ENCODE measurements around the gene LVRN. TPM values are rescaled to one million over a fixed set of nuclear protein-coding genes. Genes with fewer than 3 reads are reported as not detected.

The LVRN gene
- total RNA-seq, 1 experiment from 2014 or later: 1.9 TPM

DNA sequence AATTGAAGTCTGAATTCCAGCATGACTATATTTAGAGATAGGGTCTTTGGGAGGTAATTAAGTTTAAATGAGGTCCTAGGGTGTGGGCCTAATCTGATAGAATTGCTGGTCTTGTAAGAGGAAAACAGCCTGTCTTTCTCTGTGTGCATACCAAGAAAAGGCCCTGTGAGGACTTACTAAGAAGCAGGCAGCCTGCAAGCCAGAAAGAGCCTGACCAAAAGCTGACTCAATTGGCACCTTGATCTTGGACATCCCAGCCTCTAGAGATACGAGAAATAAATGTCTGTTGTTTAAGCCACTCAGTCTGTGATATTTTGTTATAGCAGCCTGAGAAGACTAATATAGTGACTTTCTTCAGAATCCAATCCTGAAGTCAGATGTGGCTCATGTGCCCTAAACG, 84.5 kb downstream of the LVRN start:
- ChIA-PET CTCF (no interaction called here), POLR2A (no interaction called here), RAD21 (ENCODE audit: low non-redundant PET in 1 of 2, low total read pairs in 2 of 2, uncharacterized antibody in 2 of 2, unreplicated experiment in 2 of 2) (no interaction called here)
- Histone ChIP-seq H2AFZ (ENCODE audit: low read depth, low read length, poor library complexity, severe bottlenecking) (no peak overlapping the region), H4K20me1 (ENCODE audit: insufficient read depth) (no peaks in the 10 kb centered on the region), H3K79me2 (ENCODE audit: insufficient read depth, low read length) (no peaks in the 10 kb centered on the region), H3K9ac (ENCODE audit: low read length) (no peak overlapping the region), H3K9me2 (ENCODE audit: insufficient read depth) (no peaks in the 10 kb centered on the region), H3K36me3 (ENCODE audit: control insufficient read depth in 1 of 2, insufficient read depth in 2 of 2, low read length in 2 of 2) (no peaks in the 10 kb centered on the region), H3K4me2 (ENCODE audit: low read length) (peak overlapping the region; percentile 40), H3K9me3 (ENCODE audit: control insufficient read depth in 1 of 2, insufficient read depth in 1 of 2, low read depth in 1 of 2, low read length in 2 of 2) (no peaks in the 10 kb centered on the region), H3K4me1 (ENCODE audit: control insufficient read depth in 1 of 2, insufficient read depth in 2 of 2, low read length in 2 of 2) (peaks cover 24 to 44% of the 10 kb centered on the region in 2 experiments), H3K27me3 (ENCODE audit: insufficient read depth, low read length) (no peaks in the 10 kb centered on the region), H3K4me3 (replicated peaks in 1 of 2; ENCODE audit: low read depth in 1 of 2, low read length in 2 of 2) (0 out of 4 replicates have a peak overlapping the region, but pooled peaks of 1 of the 2 experiments have one; percentile 2), H3K27ac (ENCODE audit: low read depth, low read length) (peak overlapping the region; percentile 36; the same call in 1 of the 2 replicates)
- DNase-seq (ENCODE audit: low read depth, low spot score) (no peak), ATAC-seq (no peak)
- no TSS peak for BruUV-seq (replicated peaks)
- intact Hi-C loops (cut with micrococcal nuclease): loop anchor here (5.0 kb wide), 1 partner anchor 280 kb away; no protein-coding TSS in a partner anchor
- TF ChIP-seq ZNF274 (IDR thresholded peaks at IDR 0.05; ENCODE audit: low read depth, low read length) (no peak), SIN3A (IDR thresholded peaks at IDR 0.05; ENCODE audit: low read depth) (no peak), EZH2phosphoT487 (IDR thresholded peaks at IDR 0.05; ENCODE audit: borderline replicate concordance) (no peak), RAD21 (IDR thresholded peaks at IDR 0.05; ENCODE audit: low read depth) (no peak), SRF (IDR thresholded peaks at IDR 0.05; ENCODE audit: low read depth) (no peak), JUND (IDR thresholded peaks at IDR 0.05) (no peak), EZH2 (IDR thresholded peaks at IDR 0.05) (no peak), ZFX (IDR thresholded peaks at IDR 0.05) (no peak), YY1 (IDR thresholded peaks at IDR 0.05; ENCODE audit: extremely low read depth, insufficient replicate concordance, low read depth, low read length) (no peak)
- TF ChIP-seq, protein P1, sequence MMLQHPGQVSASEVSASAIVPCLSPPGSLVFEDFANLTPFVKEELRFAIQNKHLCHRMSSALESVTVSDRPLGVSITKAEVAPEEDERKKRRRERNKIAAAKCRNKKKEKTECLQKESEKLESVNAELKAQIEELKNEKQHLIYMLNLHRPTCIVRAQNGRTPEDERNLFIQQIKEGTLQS (IDR thresholded peaks at IDR 0.05): no peak
- TF ChIP-seq, protein P2, sequence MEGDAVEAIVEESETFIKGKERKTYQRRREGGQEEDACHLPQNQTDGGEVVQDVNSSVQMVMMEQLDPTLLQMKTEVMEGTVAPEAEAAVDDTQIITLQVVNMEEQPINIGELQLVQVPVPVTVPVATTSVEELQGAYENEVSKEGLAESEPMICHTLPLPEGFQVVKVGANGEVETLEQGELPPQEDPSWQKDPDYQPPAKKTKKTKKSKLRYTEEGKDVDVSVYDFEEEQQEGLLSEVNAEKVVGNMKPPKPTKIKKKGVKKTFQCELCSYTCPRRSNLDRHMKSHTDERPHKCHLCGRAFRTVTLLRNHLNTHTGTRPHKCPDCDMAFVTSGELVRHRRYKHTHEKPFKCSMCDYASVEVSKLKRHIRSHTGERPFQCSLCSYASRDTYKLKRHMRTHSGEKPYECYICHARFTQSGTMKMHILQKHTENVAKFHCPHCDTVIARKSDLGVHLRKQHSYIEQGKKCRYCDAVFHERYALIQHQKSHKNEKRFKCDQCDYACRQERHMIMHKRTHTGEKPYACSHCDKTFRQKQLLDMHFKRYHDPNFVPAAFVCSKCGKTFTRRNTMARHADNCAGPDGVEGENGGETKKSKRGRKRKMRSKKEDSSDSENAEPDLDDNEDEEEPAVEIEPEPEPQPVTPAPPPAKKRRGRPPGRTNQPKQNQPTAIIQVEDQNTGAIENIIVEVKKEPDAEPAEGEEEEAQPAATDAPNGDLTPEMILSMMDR (IDR thresholded peaks at IDR 0.05 in 2 of 3, conservative IDR thresholded peaks at IDR 0.05 in 1 of 3; ENCODE audit: borderline replicate concordance in 1 of 3, insufficient read depth in 1 of 3, low read depth in 2 of 3, low read length in 2 of 3): no peak

All from HCT116 (cell line).